Stimulated activated CD8-positive, alpha-beta memory T cell treated with anti-CD3 and anti-CD28 coated beads, Interleukin-4, amount 100 ng/mL, for 48 hours (primary cell): ENCODE data around the gene FMNL2.
A peak's percentile ranks its signal among the peaks of the same experiment; 100 is the strongest.

Experiments used
- DNase-seq: peaks from one replicate; pipeline ENCODE4 v3.0.0-alpha.2; 2020

The FMNL2 gene

DNA sequence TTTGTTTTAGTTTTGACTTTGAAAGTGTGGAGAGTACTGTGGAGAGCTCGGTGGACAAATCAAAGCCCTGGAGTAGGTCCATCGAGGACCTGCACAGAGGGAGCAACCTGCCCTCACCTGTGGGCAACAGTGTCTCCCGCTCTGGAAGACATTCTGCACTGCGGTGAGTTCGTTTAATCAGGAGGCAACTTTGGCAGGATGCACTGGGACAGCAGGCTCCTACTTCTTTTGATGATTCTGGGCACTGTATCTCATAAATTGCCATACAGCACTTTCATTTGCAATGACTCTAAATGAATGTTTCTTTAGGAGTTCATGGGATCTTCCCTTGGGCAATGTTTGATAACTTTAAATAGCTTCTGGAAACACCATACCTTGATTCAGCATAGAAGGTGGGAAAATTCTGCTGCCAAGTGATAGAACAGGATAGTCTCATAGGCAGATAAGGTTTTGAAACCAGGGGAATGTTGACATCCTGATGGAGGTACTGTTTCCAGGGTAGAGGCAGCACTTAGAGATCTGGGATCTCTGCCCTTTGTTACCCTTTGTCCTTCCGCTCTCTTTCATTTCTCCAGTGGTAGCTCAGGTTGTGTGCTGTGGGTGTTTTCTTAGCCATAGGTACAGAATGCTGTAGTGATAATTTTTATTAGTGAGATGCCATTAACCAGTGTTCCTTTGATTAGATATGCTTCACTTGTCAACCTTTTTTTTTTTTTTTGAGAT, 226.1 kb downstream of the FMNL2 start:
- DNase-seq: no peak

DNA sequence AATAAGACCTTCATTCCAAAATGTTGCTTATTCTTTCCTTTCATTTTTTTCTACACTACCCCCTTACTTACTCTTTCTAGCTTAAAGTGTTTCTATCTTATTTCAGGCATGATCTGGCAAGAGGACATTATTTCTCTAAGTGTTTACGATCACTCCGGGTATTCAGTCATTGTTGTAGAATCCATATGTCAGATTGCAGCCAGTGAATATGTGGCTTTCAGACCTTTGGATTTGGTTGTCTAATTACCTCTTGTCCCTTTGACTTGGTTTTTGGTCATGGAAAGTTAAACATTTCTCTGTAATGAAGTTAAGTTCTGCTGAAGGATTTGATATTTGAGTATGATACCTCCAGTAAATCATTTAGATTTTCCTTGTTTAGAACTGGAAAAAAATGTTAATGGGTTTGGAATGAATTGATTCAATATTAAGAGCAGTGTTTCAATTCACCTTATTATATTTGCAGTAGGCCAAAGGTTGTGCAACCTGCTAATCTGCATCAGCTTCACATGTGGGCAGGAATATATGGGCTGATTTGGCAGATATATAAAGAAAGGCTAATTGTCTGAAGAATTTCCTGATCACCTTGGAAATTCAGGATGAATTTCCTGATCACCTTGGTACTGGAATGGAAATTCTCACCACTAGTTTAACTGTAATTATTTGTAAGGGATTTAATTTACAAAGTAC, 227.4 kb downstream of the FMNL2 start:
- DNase-seq: no peak

DNA sequence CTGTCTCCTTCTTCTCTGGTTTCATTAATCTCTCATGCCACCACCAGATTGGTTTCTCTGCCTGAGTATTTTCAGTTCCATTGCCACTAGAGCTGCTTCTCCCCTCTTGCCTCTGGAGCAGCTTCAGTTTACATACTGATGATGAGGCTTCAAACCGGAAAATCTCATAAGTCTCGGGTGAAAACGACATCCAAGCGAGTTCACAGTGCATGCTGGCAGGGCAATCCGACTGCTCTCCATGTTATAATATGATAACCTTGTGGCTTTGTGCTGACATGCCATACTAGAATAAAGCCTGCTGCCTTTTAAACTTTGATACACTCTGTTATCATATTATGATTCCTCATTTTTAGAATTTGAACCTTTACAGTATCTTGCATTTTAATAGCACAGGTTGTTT, 228.8 kb downstream of the FMNL2 start:
- no peak for DNase-seq

DNA sequence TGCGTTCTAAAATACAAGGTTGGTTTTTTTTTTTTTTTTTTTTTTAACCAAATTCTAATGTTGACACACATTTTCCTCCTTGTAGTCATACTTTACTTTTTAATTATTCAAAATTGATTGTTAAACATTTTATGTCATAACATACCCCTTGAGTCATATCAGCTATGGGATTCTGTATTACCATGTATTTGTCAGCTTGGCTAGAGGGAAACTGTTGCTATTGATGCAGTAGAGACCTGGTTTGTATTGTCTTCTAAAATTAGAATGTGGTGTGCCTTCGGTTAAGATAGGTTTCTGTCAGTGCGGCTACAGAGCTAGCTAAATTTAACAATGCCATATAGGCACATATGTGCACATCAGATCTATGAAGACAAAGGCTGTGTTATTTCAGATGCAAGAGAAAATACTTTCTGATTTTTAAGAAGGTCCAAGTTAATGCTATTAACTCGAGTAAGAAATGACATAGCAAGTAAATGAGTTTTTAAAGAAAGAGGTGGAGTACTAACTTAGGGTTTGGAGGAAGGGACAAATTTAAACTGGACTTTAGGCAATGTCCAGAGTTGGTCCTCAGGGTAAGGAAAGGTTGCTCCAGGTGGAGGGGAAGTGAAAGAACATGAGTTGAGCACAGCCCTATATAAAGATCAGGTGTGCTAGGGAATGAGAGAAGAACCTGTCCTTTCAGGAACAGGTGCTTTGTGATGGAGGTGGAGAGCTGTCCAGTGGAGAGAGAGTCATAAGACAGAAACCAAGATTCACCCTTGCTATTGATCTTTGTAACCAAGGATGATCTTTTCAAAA, 230.0 kb downstream of the FMNL2 start:
- DNase-seq: no peak

DNA sequence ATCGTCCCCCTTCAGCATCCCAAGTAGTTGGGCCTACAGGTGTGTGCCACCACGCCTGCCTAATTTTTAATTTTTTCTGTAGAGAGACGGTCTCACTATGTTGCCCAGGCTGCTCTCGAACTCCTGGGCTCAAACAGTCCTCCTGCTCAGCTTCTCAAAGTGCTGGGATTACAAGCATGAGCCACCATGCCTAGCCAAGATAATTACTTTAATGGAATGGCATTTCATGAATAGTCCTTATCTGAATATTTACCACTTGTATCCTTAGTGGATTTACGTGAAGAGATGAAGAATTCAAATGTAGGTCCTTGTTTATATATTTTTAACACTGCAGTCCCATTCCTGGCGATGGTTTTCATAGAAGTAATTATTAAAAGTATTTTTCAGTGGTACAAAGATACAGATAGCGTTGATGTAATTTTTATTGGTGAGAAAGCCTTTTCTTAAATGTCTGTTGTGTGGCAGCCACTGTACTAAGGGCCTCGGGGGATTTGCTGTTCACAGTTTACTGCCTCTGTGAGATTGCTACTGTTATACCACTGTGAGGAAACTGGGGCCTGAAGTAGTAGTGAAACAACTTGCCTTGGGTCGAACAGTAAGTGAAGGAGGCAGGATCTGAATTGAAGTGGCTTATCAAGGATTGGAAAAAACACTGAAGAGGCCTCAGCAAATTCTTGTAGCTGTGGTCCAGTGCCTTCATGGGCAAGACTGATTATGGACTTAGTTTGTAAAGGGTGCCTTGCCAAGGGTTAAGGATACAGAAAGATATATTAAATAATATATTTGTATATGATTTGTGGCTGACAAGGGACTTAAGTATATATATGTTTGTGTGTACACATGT, 231.1 kb downstream of the FMNL2 start:
- DNase-seq: no peak

DNA sequence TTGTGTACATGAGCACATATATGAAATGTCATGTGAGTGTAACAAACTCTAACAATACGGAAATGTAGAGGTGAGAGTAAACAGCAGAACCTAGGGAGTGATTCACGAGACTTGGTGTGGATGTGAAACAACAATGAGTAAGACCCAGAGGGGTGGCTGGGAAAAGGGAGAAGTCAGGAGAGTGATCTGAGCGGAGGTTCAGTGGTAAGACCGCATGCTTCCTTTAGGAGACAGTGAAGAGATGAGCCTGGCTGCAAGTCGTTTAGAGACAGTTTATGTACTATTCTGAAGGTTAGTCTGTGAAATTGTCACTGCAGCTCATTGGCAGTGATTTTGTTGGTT, 231.7 kb downstream of the FMNL2 start:
- no peak for DNase-seq

DNA sequence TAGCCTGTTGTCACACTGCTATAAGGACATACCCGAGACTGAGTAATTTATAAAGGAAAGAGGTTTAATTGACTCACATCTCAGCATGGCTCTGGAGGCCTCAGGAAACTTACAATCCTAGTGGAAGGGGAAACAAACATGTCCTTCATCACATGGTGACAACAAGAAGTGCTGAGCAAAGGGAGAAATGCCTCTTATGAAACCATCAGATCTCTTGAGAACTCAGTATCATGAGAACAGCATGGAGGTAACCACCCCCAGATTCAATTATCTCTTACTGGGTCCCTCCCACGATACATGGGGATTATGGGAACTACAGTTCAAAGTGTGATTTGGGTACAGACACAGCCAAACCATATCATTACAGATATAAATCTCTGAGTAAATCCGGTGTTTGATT, 233.6 kb downstream of the FMNL2 start:
- no peak for DNase-seq

DNA sequence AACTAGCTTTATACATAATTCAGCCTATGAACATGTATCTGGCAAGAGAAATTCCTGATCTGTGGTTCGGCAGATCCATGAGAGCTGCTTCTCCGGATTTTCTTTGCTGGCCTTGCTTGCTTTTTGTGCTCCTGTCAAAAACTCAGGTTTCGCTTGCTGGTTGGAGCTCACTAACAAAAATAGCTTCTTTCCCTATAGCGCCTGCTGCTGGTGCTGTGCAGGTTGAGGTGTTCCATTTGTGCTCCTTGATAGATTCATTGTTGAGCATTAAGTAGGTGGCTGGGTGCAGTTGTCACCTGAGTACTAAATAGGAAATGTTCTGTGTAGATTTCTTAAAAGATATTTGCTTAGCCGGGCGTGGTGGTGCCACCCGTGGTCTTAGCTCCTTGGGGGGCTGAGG, 234.2 kb downstream of the FMNL2 start:
- DNase-seq: no peak

DNA sequence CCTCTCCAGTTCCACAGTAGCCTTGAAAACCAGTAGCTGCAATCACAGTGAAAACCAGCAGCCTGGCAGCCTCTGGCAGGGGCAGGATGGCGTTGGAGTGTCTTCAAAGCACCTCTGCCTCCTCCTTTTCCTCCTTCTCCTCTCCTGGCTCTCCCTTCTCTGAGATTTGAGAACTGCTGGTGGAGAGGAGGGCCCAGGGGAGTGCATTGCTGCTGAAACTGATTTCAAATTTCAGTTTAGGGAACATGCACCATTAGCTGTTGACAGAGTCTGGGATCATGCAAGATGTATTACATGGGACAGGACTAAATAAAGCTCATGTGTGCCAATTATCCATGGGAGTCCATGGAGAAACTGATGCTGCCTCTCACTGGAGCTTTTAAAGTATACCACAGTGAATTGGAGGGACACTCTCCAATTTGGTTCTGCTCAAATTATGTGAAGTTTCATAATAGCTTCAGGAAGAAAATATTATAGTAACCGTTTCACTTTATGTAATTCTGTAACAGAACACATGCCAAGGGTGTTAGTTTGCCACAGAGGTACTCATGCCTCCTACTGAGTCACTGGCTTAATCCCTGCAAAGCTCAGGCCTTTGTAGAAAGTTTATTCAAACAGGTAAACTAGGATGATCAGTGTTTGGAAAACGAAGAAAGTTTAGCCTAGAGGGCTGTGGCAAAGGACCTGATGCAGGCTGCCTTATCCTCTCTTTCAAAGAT, 236.2 kb downstream of the FMNL2 start:
- DNase-seq: no peak

DNA sequence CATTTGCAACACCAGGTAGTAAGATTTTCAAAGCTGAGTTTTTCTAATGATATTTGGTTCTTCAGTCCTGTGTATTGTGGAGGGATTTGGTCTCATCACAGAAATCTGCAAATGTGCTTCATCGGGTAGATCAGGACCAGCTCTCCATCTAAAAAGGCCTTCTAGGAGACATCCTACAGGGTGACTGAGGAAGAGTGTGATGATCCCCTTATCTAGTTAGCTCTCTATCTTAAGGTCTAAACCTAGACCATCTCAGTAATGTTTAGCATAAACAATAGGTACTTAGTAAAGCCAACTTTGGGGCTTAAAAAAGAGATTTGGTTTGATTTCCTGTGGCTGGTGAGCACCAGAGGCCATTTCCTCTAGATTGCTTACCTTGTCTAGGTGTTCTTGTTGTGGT, 237.1 kb downstream of the FMNL2 start:
- no peak for DNase-seq

DNA sequence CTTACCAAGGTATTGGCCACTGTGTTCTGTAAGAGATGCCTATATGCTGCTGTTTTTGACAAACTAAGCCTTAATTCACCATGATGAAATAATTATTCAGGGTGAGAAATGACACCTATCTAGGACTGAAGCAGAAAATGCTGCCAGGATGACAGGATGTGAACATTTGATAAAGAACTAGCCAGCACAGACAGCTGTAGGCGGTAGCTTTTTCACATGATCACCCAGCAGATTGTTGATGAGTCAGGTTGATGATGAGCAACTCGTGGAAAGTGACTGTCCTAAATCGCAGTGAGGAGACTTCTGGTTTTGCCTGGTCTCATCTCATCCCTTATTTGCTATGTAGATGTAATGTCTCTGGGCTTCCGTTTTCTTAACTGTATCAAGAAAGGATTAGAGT, 238.2 kb downstream of the FMNL2 start:
- peak; percentile 57 for DNase-seq

DNA sequence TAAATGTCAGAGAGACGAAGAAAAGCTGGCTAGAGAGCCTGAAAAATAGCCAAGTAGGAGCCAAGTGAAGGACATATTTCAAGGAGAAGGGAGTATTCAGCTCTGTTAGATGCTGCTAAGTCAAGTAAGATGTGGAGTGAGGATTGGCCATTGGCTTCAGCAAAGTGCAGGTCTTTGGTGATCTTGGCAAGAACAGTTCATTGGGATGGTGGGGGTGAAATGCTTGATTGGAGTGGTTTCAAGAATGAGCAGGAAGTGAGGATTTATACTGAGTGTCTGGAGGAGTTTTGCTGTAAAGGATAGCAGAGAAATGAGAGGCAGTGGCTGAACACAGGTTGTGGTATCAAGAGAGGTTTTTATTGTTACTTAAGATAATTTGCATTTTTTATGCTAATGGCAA, 242.6 kb downstream of the FMNL2 start:
- DNase-seq: no peak

DNA sequence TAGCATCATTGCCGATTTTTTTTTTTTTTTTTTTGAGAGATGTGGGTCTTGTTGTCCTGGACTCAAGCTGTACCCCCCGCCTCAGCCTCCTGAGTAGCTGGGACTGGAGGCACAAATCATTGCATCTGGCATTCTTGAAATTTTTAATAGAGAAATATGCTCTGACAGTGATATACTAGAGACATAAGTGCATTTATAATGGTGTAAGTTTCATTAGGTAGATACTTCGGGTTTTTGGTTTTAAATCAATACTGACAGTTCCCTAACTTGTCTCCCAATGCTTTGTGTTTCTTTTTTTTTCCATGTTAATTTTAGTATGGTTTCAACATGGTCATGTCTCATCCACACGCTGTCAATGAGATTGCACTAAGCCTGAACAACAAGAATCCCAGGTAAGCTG, 243.6 kb downstream of the FMNL2 start:
- no peak for DNase-seq

DNA sequence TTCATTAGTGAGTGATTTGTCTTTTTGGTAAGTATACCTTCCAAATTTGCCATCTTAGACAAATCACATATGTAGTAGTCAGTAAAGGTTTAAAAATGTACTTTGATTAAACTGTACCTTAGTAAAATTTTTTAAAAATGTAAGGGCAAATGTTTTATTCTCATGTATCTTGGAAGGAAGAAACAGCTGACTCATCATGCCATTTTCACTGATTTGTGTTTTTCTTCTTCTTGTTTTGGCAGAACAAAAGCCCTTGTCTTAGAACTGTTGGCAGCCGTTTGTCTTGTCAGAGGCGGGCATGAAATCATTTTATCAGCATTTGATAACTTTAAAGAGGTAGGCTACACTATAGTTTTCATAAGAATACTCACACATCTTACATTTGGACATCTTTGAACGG, 245.7 kb downstream of the FMNL2 start:
- DNase-seq: no peak

DNA sequence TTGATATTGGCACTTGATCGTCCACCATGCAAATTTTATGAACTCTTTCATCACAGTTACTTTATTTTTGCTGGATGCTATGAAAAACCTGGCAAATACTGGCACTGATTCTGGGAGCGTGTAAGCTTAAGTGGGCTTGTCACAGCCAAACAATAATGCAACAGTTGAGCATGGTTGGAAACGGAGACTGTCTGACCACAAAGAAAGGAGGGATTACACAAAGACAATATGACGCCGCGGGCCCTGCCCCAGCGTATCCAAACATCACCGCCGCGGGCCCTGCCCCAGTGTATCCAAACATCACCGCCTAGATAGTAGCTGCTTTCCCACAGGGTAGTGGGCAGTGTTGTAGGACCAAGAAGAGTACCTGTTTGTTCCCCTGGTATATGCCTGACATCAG, 246.4 kb downstream of the FMNL2 start:
- no peak for DNase-seq

DNA sequence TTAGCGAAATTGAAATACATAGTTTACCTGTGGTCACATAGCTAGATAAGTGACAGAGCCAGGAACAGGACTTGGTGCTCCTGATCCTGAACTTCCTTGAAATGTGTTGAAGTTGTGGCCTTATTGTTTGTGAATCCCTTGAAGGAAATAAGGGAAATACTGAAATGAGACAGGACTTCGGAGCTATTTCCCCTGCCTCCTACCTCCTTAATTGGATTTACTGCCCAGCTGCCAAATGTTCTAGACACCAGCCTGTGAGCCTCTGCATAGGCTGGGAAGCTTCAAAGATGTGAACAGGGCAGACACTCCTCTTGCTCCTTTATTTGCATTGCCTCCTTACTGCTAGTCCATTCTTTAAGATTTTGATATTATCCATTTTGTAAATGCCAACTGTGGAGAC, 247.1 kb downstream of the FMNL2 start:
- DNase-seq: no peak

DNA sequence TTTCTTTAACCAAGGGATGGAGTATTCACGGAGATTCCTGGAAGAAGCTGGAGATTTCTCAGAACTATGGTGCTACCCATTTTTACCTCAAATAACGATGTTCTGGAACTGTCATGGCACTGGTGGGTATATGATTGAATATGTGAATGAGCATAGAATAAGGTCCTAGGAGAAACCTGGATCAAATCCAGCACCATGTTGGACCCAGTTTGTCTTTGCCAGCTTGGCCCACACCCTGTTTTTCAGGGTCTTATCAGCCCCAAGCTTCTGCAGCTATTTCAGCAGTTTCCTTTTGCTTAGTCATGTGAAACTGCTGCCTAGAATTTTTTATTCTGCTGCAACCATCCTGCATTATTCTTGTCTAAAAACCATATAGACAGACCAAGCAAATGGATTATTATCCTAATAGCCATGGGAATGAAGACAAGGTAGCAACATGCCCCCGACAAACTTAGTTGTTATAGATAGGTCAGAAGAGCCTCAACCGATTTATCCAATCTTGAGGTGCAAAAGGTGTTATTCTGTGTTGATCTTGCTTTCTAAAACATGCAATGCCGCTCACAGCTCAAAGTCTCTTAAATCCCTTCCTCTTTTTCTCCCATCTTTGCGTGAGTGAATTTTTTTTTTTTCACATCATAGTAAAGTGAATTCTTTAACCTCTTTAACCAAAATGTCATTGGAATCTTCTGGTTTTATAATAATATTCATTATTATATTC, 248.7 kb downstream of the FMNL2 start:
- DNase-seq: no peak

DNA sequence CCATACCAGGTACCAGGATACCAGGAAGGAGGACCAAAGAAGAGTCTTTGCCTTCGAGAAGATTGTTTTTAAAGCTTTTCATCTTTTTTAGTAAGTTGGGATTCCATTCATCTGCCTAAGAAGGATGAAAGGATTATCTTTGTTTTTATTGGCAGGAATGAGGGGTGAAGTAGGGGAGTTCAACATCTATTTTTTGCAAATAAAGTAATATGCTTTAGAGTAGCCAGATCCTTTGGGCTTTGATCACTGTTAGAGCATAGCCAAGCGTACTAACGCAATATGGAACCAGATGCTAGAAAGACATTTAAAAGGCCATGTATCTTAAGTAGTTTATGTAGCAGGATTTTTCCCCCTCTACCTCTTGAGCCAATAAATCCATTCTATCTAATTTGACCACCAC, 249.3 kb downstream of the FMNL2 start:
- no peak for DNase-seq

DNA sequence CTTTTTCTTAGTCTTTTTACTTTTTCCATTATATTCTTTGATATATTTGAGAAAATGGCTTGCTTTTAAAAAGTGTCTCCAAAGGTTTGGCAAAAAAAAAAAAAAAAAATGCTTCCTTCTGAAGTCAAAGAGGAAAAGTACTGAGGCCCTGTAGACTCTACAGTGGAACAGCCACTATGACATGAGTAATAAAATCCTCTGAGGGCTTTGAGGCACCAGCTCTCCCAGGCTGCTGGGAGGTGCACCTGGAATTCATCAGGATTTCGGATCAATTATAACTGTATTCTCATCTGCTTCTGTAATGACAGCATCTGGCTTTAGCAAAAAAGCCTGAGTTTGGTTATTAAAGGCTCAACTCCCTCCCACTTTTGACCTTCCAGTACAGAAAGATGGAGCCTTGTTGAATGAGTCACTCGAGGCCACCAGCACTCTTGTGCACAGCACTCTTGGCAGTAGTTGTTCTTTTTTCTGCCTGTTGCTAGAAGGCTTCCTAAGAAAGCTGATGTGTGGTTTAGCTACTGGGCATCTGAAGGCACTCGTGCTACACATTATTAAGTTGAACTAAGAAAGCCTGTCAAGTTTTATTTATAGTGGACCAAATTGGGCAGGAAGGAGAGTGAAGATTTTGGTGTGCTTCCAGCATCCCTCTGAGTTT, 251.0 kb downstream of the FMNL2 start:
- no peak for DNase-seq

DNA sequence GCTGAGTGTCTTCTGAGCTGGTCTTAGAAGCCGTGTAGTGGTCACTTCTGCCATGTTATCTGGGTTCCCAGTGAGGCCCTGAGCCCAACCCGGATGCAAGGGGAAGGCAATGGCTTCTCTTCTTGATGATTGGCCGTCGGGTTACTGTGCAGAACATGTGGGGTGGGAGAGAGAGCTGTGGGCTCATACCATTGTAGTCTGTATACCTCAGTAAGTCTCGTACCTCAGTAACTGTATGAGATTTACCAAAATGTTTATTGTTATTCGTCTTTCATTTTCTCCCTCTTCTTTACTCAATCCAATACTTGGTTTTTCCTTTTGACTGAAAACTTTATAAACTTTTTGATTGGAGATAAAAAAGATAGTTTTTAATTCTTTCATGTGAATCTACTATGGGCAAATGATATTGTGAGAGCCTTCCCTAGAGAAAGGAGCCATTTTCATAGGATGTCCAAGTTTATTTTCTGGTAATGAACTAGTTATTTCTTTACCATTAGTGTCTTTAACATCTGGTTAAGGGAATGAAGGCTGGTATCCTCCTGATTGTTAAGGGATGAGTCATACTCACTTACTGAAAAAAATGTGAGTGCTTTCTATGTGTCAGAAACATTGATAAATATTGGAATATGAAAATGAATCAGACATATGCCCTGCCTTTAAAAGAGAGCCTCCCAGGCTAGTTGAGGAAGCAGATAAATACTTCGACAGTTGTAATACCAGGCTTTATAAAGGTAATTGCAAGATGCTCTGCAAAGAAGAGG, 252.4 kb downstream of the FMNL2 start:
- DNase-seq: no peak

DNA sequence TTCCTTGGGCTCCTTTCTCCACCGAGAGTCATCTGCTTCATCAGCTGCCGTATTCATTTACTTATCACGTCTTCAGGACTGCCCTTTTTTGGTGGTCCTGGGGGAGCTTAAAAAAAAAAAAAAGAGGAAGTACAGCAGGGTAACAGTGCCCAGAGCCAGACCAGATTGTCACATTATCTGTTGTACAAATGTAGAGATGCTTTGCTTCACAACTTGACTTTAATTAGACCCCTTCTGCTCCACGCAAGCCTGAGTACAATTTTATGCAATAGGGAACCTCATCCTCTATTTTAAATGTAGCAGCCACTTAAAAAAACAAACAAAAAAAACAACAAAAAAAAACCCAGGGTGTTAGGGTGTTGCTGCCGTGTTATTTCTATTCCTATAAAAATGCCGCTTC, 254.0 kb downstream of the FMNL2 start:
- DNase-seq: no peak
